DOHH2 (cell line): ENCODE data around the gene ADCY1.

ENCODE experiments used
- H3F3A ChIP-seq: fragments of 200-600 bp; sonication (generic), shearing (Covaris generic); 2 replicates; pipeline ENCODE4 v1.6.0; 2016; ENCODE audit warnings: antibody characterized with exemption, mild to moderate bottlenecking; ENCODE audit not compliant: control insufficient read depth, insufficient read depth
- H3K27ac ChIP-seq: fragments of 200-600 bp; sonication (generic); 2 replicates; pipeline ENCODE4 v1.5.1; 2014; ENCODE audit warnings: low read depth, mild to moderate bottlenecking, low read length, moderate library complexity
- H3K27me3 ChIP-seq: fragments of 200-600 bp; sonication (generic); 2 replicates; pipeline ENCODE4 v1.6.1; 2014; ENCODE audit warnings: mild to moderate bottlenecking, low read length, mixed read lengths; ENCODE audit not compliant: control insufficient read depth
- H3K36me3 ChIP-seq: fragments of 200-600 bp; sonication (generic); 2 replicates; pipeline ENCODE4 v1.6.1; 2014; ENCODE audit warnings: mild to moderate bottlenecking, low read length, moderate library complexity, mixed read lengths; ENCODE audit not compliant: control insufficient read depth
- H3K4me1 ChIP-seq: fragments of 200-600 bp; sonication (generic); 2 replicates; pipeline ENCODE4 v1.6.1; 2014; ENCODE audit warnings: mild to moderate bottlenecking, low read length, mixed read lengths; ENCODE audit not compliant: control insufficient read depth
- H3K4me2 ChIP-seq: fragments of 200-600 bp; sonication (generic); 2 replicates; pipeline ENCODE4 v1.6.0; 2014; ENCODE audit warnings: mild to moderate bottlenecking, low read length, moderate library complexity
- H3K4me3 ChIP-seq: fragments of 200-600 bp; sonication (generic); 2 replicates; pipeline ENCODE4 v1.5.1; 2014; ENCODE audit warnings: mild to moderate bottlenecking, low read length, mixed read lengths
- H3K79me2 ChIP-seq: fragments of 200-600 bp; sonication (generic); 2 replicates; pipeline ENCODE4 v1.6.1; 2014; ENCODE audit warnings: mild to moderate bottlenecking, low read length, mixed read lengths; ENCODE audit not compliant: control insufficient read depth
- H3K9me2 ChIP-seq: fragments of 200-600 bp; sonication (generic); replicated peaks from 2 replicates; pipeline ENCODE4 v1.6.1; 2014; ENCODE audit warnings: mild to moderate bottlenecking, low read length, mixed read lengths; ENCODE audit not compliant: control insufficient read depth
- H3K9me3 ChIP-seq: fragments of 200-600 bp; sonication (generic); 2 replicates; pipeline ENCODE4 v1.6.1; 2014; ENCODE audit warnings: antibody characterized with exemption, low read length, mixed read lengths; ENCODE audit not compliant: control insufficient read depth, insufficient read depth
- H4K20me1 ChIP-seq: fragments of 200-600 bp; sonication (generic); 2 replicates; pipeline ENCODE4 v1.6.0; 2014; ENCODE audit warnings: low read depth, mild to moderate bottlenecking, antibody characterized with exemption, low read length, moderate library complexity; ENCODE audit not compliant: control insufficient read depth, insufficient read depth
- CTCF ChIP-seq: fragments of 200-600 bp; sonication (generic); IDR thresholded peaks from one replicate; pipeline ENCODE4 v1.5.1; 2014; ENCODE audit warnings: antibody characterized with exemption, mild to moderate bottlenecking, low read depth, low read length; ENCODE audit not compliant: poor library complexity, severe bottlenecking
- EZH2phosphoT487 ChIP-seq: fragments of 200-600 bp; sonication (generic); IDR thresholded peaks from 2 replicates; pipeline ENCODE4 v1.6.1; 2017; ENCODE audit warnings: borderline replicate concordance, mild to moderate bottlenecking, antibody characterized with exemption, low read length, moderate library complexity, mixed read lengths

The ADCY1 gene

DNA sequence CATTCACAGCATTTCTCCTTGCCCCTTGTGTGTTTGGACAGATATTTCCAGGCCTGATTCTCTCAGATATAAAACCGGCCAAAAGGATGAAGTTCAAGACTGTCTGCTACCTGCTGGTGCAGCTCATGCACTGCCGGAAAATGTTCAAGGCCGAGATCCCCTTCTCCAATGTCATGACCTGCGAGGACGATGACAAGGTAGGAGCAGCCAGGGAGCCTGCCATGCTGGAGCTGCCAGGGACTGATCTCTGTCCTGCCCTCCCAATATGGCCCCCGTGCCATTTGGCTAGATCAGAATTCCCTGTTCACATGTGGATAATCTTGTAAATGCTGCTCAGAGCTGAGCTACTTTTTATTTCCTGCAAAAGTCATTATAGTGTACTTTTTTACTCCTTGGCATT, 87.8 kb downstream of the ADCY1 start:
- no peaks in the 10 kb centered on the region for H3F3A ChIP-seq
- H3K4me3 ChIP-seq, result no peak overlapping the region
- H3K27me3 ChIP-seq, result no peaks in the 10 kb centered on the region
- H3K9me3 ChIP-seq, result no peaks in the 10 kb centered on the region
- no peak for TF ChIP-seq CTCF
- no peak for TF ChIP-seq EZH2phosphoT487
- no peaks in the 10 kb centered on the region for H3K9me2 ChIP-seq
- H4K20me1 ChIP-seq, result no peaks in the 10 kb centered on the region
- H3K4me1 ChIP-seq, result no peaks in the 10 kb centered on the region
- no peaks in the 10 kb centered on the region for H3K36me3 ChIP-seq
- no peaks in the 10 kb centered on the region for H3K79me2 ChIP-seq
- no peak overlapping the region for H3K4me2 ChIP-seq
- H3K27ac ChIP-seq, result no peak overlapping the region

DNA sequence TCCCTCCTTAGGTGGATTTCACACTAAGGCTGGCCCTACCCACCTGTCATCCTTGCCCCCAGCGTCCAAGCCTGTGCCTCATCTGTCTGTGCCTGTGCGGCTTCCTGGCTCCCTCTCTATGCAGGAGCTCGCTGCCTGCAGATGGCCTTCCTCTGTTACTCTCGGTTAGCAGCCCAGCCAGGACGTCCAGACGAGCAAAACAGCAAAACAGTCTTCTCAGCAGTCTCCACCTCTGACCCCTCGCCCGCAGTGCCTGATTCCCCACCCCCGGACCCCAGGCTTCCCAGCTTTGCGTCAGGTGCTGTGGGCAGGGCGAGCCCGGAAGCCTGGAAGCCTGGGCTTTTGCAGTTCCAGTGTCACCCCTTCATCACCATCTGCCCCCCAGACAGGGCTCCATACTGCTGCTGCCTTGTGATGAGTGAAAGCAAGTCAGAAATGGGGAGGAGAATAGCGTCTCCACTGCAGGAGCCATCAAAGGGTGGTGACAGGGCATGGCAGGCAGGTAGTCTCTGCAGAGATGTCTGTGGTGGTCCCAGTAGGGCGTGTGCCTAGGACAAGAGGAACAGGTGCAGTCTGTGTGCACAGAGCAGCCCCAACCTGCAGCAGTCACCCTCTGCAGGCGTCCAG, 88.5 kb downstream of the ADCY1 start:
- Histone ChIP-seq H3K27me3 (no peaks in the 10 kb centered on the region), H3K9me3 (no peaks in the 10 kb centered on the region), H3K36me3 (no peaks in the 10 kb centered on the region), H3K79me2 (no peaks in the 10 kb centered on the region), H3K4me2 (no peak overlapping the region), H3K4me3 (no peak overlapping the region), H3F3A (no peaks in the 10 kb centered on the region), H3K9me2 (no peaks in the 10 kb centered on the region), H3K27ac (no peak overlapping the region), H4K20me1 (no peaks in the 10 kb centered on the region), H3K4me1 (no peaks in the 10 kb centered on the region)
- TF ChIP-seq EZH2phosphoT487 (no peak), CTCF (no peak)

DNA sequence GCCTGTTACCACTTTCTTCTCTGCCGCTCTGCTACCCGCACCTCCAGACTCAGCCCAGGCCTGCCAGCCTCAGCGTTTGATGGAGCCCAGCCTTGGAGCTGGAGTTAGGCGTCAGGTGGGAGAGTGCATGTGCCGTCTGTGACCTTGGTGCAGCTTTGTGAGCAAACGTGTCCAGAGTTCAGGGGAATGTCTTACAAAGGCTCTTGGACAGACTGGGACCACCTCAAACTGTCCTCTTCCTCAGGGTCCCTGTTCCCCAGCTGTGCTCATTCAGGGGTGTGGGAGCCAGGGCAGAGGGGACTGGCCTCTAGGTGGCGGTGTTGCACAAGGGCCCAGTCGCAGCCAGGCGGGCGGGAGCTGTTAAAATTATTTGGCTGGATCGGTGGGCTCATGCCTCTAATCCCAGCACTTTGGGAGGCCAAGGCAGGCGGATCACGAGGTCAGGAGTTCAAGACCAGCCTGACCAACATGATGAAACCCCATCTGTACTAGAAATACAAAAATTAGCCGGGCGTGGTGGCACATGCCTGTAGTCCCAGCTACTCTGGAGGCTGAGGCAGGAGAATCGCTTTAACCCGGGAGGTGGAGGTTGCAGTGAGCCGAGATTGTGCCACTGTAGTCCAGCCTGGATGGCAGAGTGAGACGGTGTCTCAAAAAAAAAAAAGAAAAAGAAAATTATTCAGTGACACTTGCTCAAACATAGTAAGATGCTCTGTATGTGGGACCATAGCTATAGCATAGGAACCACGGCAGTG, 89.2 kb downstream of the ADCY1 start:
- no peaks in the 10 kb centered on the region for H3K79me2 ChIP-seq
- no peaks in the 10 kb centered on the region for H3K4me1 ChIP-seq
- no peaks in the 10 kb centered on the region for H3K27me3 ChIP-seq
- no peak overlapping the region for H3K4me2 ChIP-seq
- no peak overlapping the region for H3K4me3 ChIP-seq
- no peak overlapping the region for H3K27ac ChIP-seq
- no peaks in the 10 kb centered on the region for H3K9me2 ChIP-seq
- no peaks in the 10 kb centered on the region for H3K9me3 ChIP-seq
- no peaks in the 10 kb centered on the region for H3K36me3 ChIP-seq
- no peaks in the 10 kb centered on the region for H3F3A ChIP-seq
- H4K20me1 ChIP-seq, result no peaks in the 10 kb centered on the region
- TF ChIP-seq CTCF (peak; percentile 93), EZH2phosphoT487 (no peak)
